HepG2 (cell line): ENCODE measurements around the gene DNMT3L. TPM values are rescaled to one million over a fixed set of nuclear protein-coding genes. Genes with fewer than 3 reads are reported as not detected.
A peak's percentile ranks its signal among the peaks of the same experiment; 100 is the strongest.

Experiments
- CHCHD3 ChIP-seq: sonication (generic); formaldehyde crosslinking; IDR thresholded peaks from 2 replicates; pipeline ENCODE4 v1.8.0; 2022; ENCODE audit warnings: mild to moderate bottlenecking, missing genetic modification reagents, moderate library complexity
- HNF1A ChIP-seq, 2 experiments: sonication (generic) in 1 of 2; formaldehyde crosslinking in 1 of 2; IDR thresholded peaks; 2 replicates each; pipeline versions ENCODE4 v1.4.0 to v1.6.1; 2016 to 2020; ENCODE audit warnings: borderline replicate concordance in 1 of 2, low read depth in 1 of 2, mild to moderate bottlenecking in 1 of 2, missing genetic modification reagents in 1 of 2
- MIER3 ChIP-seq: IDR thresholded peaks from 2 replicates; pipeline ENCODE4 v1.6.1; 2016; ENCODE audit warnings: missing compliant biosample characterization, borderline replicate concordance
- MTA3 ChIP-seq: sonication (generic); formaldehyde crosslinking; IDR thresholded peaks from 2 replicates; pipeline ENCODE4 v1.4.0; 2020; ENCODE audit warnings: missing genetic modification reagents
- MXD1 ChIP-seq: sonication (generic); formaldehyde crosslinking; IDR thresholded peaks from 2 replicates; pipeline ENCODE4 v1.4.0; 2020; ENCODE audit warnings: mild to moderate bottlenecking, missing genetic modification reagents
- NFATC3 ChIP-seq: sonication (generic); formaldehyde crosslinking; IDR thresholded peaks from 2 replicates; pipeline ENCODE4 v1.5.1; 2020; ENCODE audit warnings: mild to moderate bottlenecking, missing genetic modification reagents
- NR2F2 ChIP-seq: IDR thresholded peaks from 2 replicates; pipeline ENCODE4 v1.6.1; 2012; ENCODE audit warnings: low read depth, inconsistent platforms, borderline replicate concordance
- SP4 ChIP-seq: sonication (generic); formaldehyde crosslinking; IDR thresholded peaks from 2 replicates; pipeline ENCODE4 v1.8.1; 2023; ENCODE audit warnings: mild to moderate bottlenecking, missing genetic modification reagents
- ZBTB33 ChIP-seq: sonication (generic); formaldehyde crosslinking; IDR thresholded peaks from 2 replicates; pipeline ENCODE4 v1.4.0; 2020; ENCODE audit warnings: missing genetic modification reagents
- ZFAT ChIP-seq: sonication (generic); formaldehyde crosslinking; conservative IDR thresholded peaks from 2 replicates; pipeline ENCODE4 v1.8.1; 2023; ENCODE audit warnings: missing genetic modification reagents, inconsistent platforms
- ZNF326 ChIP-seq: sonication (generic); formaldehyde crosslinking; IDR thresholded peaks from 2 replicates; pipeline ENCODE4 v1.4.0; 2020; ENCODE audit warnings: missing genetic modification reagents, borderline replicate concordance
- ZNF570 ChIP-seq: sonication (generic); formaldehyde crosslinking; IDR thresholded peaks from 2 replicates; pipeline ENCODE4 v1.4.0; 2020; ENCODE audit warnings: mild to moderate bottlenecking, missing genetic modification reagents, borderline replicate concordance
- ZSCAN20 ChIP-seq: sonication (generic); formaldehyde crosslinking; IDR thresholded peaks from 2 replicates; pipeline ENCODE4 v1.4.0; 2020; ENCODE audit warnings: missing genetic modification reagents, mild to moderate bottlenecking, borderline replicate concordance
- ZSCAN30 ChIP-seq: sonication (generic); formaldehyde crosslinking; IDR thresholded peaks from 2 replicates; pipeline ENCODE4 v1.5.0; 2020; ENCODE audit warnings: mild to moderate bottlenecking, missing genetic modification reagents
- polyA plus RNA-seq, 8 experiments: library from polyadenylated mRNA; depleted of rRNA in 3 of 8; stranded (reverse) in 7 of 8; unstranded in 1 of 8; fragments of >200 nt; fragmentation: Illumina TruSeq in 4 of 8; extraction: Trizol in 4 of 8; gene quantifications; 2 replicates each; pipeline versions ENCODE4 v1.2.1 to v1.2.3, GENCODE V29; 2011 to 2016; ENCODE audit warnings: low read depth in 4 of 8, missing spikeins in 1 of 8, mixed read lengths in 1 of 8; ENCODE audit not compliant: insufficient read depth in 1 of 8
- total RNA-seq, 5 experiments: library from RNA; depleted of rRNA; stranded (reverse); fragments of >200 nt; fragmentation: Illumina TruSeq; extraction: Trizol; gene quantifications; 2 replicates each; pipeline ENCODE4 v1.2.3, GENCODE V29; 2016; ENCODE audit warnings: low read depth in 1 of 5
- TF ChIP-seq, protein P1 (sequence below): sonication (generic); formaldehyde crosslinking; IDR thresholded peaks from 2 replicates; pipeline ENCODE4 v1.4.0; 2020; ENCODE audit warnings: missing genetic modification reagents
- TF ChIP-seq, protein P2 (sequence below): sonication (generic); formaldehyde crosslinking; IDR thresholded peaks from 2 replicates; pipeline ENCODE4 v1.4.0; 2020; ENCODE audit warnings: missing genetic modification reagents

Gene DNMT3L
- total and polyA plus RNA-seq, 2 of the 13 experiments (the other 11 are each of a cell fraction or from before 2014, with no cell fraction given), result 0.75 to 1.7 TPM

DNA sequence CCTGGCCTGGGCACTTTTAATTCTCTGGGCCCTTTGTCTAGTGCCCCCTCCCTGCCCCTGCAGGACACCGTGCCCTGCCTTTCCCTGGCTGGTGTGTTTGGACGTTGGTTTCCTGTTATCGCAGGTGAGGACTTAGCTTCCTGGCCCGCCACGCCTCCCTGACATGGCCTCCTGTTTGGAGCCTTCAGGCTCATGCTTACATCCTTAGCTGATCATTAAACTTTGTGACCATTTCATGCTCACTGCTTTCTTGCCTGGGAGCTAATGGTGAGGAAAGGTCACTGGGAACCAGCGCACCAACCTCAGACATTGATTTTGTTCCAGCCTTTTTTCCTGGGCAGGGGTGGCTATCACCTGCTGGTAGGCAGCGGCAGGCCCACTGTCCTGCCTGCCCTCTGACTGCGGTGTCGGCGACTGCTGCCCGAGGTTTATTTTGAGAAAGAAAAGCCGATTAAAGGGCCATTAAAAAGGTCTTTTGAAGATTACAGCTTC lies 41.8 kb upstream of the DNMT3L start (continued):
- TF ChIP-seq ZSCAN20 (no peak), ZSCAN30 (CRISPR knock-in tag) (no peak), ZNF570 (CRISPR knock-in tag) (no peak), NFATC3 (CRISPR knock-in tag) (no peak), CHCHD3 (CRISPR knock-in tag) (no peak), SP4 (CRISPR knock-in tag) (0 out of 2 replicates have a peak, but pooled peaks have one; percentile 33), MXD1 (CRISPR knock-in tag) (no peak; the same call in 1 of the 2 replicates), HNF1A (IDR thresholded peaks at IDR 0.05; ENCODE audit: low read depth) (peak; percentile 71), HNF1A (CRISPR knock-in tag; IDR thresholded peaks at IDR 0.05; ENCODE audit: borderline replicate concordance) (no peak), ZFAT (CRISPR knock-in tag) (no peak), NR2F2 (no peak), ZBTB33 (no peak), MTA3 (no peak), MIER3 (CRISPR knock-in tag) (peak; percentile 25; the same call in 1 of the 2 replicates), ZNF326 (CRISPR knock-in tag) (no peak)
- TF ChIP-seq, protein P1, sequence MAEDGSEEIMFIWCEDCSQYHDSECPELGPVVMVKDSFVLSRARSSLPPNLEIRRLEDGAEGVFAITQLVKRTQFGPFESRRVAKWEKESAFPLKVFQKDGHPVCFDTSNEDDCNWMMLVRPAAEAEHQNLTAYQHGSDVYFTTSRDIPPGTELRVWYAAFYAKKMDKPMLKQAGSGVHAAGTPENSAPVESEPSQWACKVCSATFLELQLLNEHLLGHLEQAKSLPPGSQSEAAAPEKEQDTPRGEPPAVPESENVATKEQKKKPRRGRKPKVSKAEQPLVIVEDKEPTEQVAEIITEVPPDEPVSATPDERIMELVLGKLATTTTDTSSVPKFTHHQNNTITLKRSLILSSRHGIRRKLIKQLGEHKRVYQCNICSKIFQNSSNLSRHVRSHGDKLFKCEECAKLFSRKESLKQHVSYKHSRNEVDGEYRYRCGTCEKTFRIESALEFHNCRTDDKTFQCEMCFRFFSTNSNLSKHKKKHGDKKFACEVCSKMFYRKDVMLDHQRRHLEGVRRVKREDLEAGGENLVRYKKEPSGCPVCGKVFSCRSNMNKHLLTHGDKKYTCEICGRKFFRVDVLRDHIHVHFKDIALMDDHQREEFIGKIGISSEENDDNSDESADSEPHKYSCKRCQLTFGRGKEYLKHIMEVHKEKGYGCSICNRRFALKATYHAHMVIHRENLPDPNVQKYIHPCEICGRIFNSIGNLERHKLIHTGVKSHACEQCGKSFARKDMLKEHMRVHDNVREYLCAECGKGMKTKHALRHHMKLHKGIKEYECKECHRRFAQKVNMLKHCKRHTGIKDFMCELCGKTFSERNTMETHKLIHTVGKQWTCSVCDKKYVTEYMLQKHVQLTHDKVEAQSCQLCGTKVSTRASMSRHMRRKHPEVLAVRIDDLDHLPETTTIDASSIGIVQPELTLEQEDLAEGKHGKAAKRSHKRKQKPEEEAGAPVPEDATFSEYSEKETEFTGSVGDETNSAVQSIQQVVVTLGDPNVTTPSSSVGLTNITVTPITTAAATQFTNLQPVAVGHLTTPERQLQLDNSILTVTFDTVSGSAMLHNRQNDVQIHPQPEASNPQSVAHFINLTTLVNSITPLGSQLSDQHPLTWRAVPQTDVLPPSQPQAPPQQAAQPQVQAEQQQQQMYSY, result no peak
- TF ChIP-seq, protein P2, sequence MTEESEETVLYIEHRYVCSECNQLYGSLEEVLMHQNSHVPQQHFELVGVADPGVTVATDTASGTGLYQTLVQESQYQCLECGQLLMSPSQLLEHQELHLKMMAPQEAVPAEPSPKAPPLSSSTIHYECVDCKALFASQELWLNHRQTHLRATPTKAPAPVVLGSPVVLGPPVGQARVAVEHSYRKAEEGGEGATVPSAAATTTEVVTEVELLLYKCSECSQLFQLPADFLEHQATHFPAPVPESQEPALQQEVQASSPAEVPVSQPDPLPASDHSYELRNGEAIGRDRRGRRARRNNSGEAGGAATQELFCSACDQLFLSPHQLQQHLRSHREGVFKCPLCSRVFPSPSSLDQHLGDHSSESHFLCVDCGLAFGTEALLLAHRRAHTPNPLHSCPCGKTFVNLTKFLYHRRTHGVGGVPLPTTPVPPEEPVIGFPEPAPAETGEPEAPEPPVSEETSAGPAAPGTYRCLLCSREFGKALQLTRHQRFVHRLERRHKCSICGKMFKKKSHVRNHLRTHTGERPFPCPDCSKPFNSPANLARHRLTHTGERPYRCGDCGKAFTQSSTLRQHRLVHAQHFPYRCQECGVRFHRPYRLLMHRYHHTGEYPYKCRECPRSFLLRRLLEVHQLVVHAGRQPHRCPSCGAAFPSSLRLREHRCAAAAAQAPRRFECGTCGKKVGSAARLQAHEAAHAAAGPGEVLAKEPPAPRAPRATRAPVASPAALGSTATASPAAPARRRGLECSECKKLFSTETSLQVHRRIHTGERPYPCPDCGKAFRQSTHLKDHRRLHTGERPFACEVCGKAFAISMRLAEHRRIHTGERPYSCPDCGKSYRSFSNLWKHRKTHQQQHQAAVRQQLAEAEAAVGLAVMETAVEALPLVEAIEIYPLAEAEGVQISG, result peak; percentile 56
